H1 (cell line): ENCODE results near the gene DDX31. TPM values are rescaled to one million over a fixed set of nuclear protein-coding genes. Genes with fewer than 3 reads are reported as not detected.

ENCODE experiments used
- CTCF ChIA-PET: fragments of 300-600 bp; sonication (Branson Sonifier 250); formaldehyde crosslinking; loops from one replicate; lab custom pipeline; 2021; ENCODE audit not compliant: partially characterized antibody; lab: Charles Lee
- POLR2A ChIA-PET: fragments of 300-600 bp; sonication (Branson Sonifier 250); formaldehyde crosslinking; loops from one replicate; lab custom pipeline; 2021; ENCODE audit warnings: inconsistent platforms; ENCODE audit not compliant: partially characterized antibody; lab: Charles Lee
- DNase-seq, 2 experiments: peaks; one replicate each; pipeline versions ENCODE4 v3.0.0 to v3.0.0-alpha.2; 2010 to 2022; ENCODE audit warnings: low spot score in 2 of 2, low read depth in 1 of 2, mixed read lengths in 1 of 2
- FAIRE-seq: peaks from 2 replicates; lab custom pipeline; 2011; peaks lifted over from hg19 to GRCh38; lab: Jason Lieb, UNC
- H2AFZ ChIP-seq: 2 replicates; pipeline ENCODE4 v1.8.1; 2012; ENCODE audit warnings: low read length, inconsistent platforms
- H2AK5ac ChIP-seq: 2 replicates; pipeline ENCODE4 v1.6.1; 2013; ENCODE audit warnings: low read depth, low read length
- H2BK120ac ChIP-seq: replicated peaks from 2 replicates; pipeline ENCODE3; 2013; ENCODE audit warnings: low read depth, low read length, inconsistent platforms
- H2BK12ac ChIP-seq: 2 replicates; pipeline ENCODE4 v1.6.1; 2013; ENCODE audit warnings: low read depth, low read length
- H2BK15ac ChIP-seq: 2 replicates; pipeline ENCODE4 v1.6.1; 2013; ENCODE audit warnings: low read length
- H2BK20ac ChIP-seq: 2 replicates; pipeline ENCODE4 v1.6.1; 2013; ENCODE audit warnings: low read length
- H2BK5ac ChIP-seq: 2 replicates; pipeline ENCODE4 v1.6.1; 2013; ENCODE audit warnings: low read depth, low read length
- H3K14ac ChIP-seq: 2 replicates; pipeline ENCODE4 v1.6.1; 2013; ENCODE audit warnings: inconsistent platforms; ENCODE audit not compliant: insufficient read length
- H3K18ac ChIP-seq: 2 replicates; pipeline ENCODE4 v1.6.1; 2013; ENCODE audit warnings: low read length; ENCODE audit errors: extremely low read depth
- H3K23ac ChIP-seq: 2 replicates; pipeline ENCODE4 v1.6.1; 2013; ENCODE audit warnings: inconsistent platforms; ENCODE audit not compliant: insufficient read length
- H3K23me2 ChIP-seq: 2 replicates; pipeline ENCODE4 v1.6.1; 2013; ENCODE audit warnings: low read depth, low read length
- H3K27ac ChIP-seq: 2 replicates; pipeline ENCODE4 v1.6.1; 2011; ENCODE audit warnings: low read depth, low read length, inconsistent platforms
- H3K27me3 ChIP-seq, 4 experiments: replicated peaks in 1 of 4; 1 replicate in 1 of 4; 2 replicates in 3 of 4; pipeline versions ENCODE4 v1.6.1 to v1.8.1; 2011 to 2013; ENCODE audit warnings: low read length in 3 of 4, mild to moderate bottlenecking in 3 of 4, inconsistent platforms in 2 of 4, mixed read lengths in 2 of 4, moderate library complexity in 1 of 4; ENCODE audit not compliant: control insufficient read depth in 3 of 4, insufficient read depth in 3 of 4; ENCODE audit errors: extremely low read depth in 1 of 4
- H3K36me3 ChIP-seq, 4 experiments: 2 replicates each; pipeline versions ENCODE4 v1.6.1 to v1.8.1; 2011 to 2013; ENCODE audit warnings: mild to moderate bottlenecking in 4 of 4, low read length in 3 of 4, moderate library complexity in 2 of 4, control low read depth in 1 of 4, inconsistent platforms in 1 of 4; ENCODE audit not compliant: insufficient read depth in 4 of 4, control insufficient read depth in 2 of 4
- H3K4ac ChIP-seq: replicated peaks from 2 replicates; pipeline ENCODE3; 2013; ENCODE audit warnings: low read length, low read depth, mixed read lengths, inconsistent platforms; ENCODE audit not compliant: insufficient read length
- H3K4me1 ChIP-seq, 4 experiments: replicated peaks in 1 of 4; 1 replicate in 1 of 4; 2 replicates in 3 of 4; pipeline versions ENCODE4 v1.6.1 to v1.8.1; 2011 to 2013; ENCODE audit warnings: low read length in 3 of 4, inconsistent platforms in 2 of 4, mixed read lengths in 1 of 4; ENCODE audit not compliant: insufficient read depth in 4 of 4, control insufficient read depth in 3 of 4
- H3K4me2 ChIP-seq, 2 experiments: 2 replicates each; pipeline versions ENCODE4 v1.6.1 to v1.8.1; 2011 to 2013; ENCODE audit warnings: low read depth in 2 of 2, low read length in 2 of 2, control low read depth in 1 of 2, inconsistent platforms in 1 of 2, mild to moderate bottlenecking in 1 of 2; ENCODE audit not compliant: insufficient read depth in 1 of 2
- H3K4me3 ChIP-seq, 4 experiments: fragments of 200-600, 300-600 bp in 1 of 4; sonication (generic), shearing (Covaris generic), sonication (Bioruptor Twin) in 1 of 4; 2 replicates each; pipeline versions ENCODE4 v1.5.1 to v1.8.1; 2011 to 2016; ENCODE audit warnings: low read length in 4 of 4, low read depth in 3 of 4, control low read depth in 2 of 4, inconsistent platforms in 2 of 4, mild to moderate bottlenecking in 2 of 4, mixed read lengths in 1 of 4, moderate library complexity in 1 of 4; ENCODE audit not compliant: insufficient read depth in 2 of 4; ENCODE audit errors: extremely low read depth in 1 of 4
- H3K56ac ChIP-seq: replicated peaks from 2 replicates; pipeline ENCODE3; 2013; ENCODE audit warnings: low read depth, mild to moderate bottlenecking, mixed read lengths, low read length, inconsistent platforms; ENCODE audit not compliant: insufficient read length
- H3K79me1 ChIP-seq: 2 replicates; pipeline ENCODE4 v1.6.1; 2013; ENCODE audit warnings: low read depth, low read length, control low read depth
- H3K79me2 ChIP-seq, 2 experiments: 2 replicates each; pipeline versions ENCODE4 v1.6.1 to v1.8.1; 2012 to 2013; ENCODE audit warnings: low read length in 2 of 2, mild to moderate bottlenecking in 2 of 2, inconsistent platforms in 1 of 2; ENCODE audit not compliant: insufficient read depth in 2 of 2, control insufficient read depth in 1 of 2
- H3K9ac ChIP-seq, 4 experiments: replicated peaks in 1 of 4; 1 replicate in 1 of 4; 2 replicates in 3 of 4; pipeline versions ENCODE4 v1.6.1 to v1.8.1; 2011 to 2013; ENCODE audit warnings: low read depth in 3 of 4, low read length in 3 of 4, control low read depth in 2 of 4, mild to moderate bottlenecking in 2 of 4, moderate library complexity in 2 of 4, inconsistent platforms in 1 of 4; ENCODE audit errors: extremely low read depth in 1 of 4
- H3K9me3 ChIP-seq, 2 experiments: 2 replicates each; pipeline versions ENCODE4 v1.6.1 to v1.8.1; 2012 to 2013; ENCODE audit warnings: mild to moderate bottlenecking in 2 of 2, moderate library complexity in 2 of 2, control low read depth in 1 of 2, inconsistent platforms in 1 of 2, low read depth in 1 of 2, low read length in 1 of 2, mixed read lengths in 1 of 2; ENCODE audit not compliant: insufficient read depth in 2 of 2
- H4K20me1 ChIP-seq, 2 experiments: replicated peaks in 1 of 2; 2 replicates each; pipeline versions ENCODE3 to v1.8.1; 2011 to 2013; ENCODE audit warnings: inconsistent platforms in 2 of 2, low read length in 2 of 2, mild to moderate bottlenecking in 1 of 2; ENCODE audit not compliant: insufficient read depth in 2 of 2, control insufficient read depth in 1 of 2
- H4K5ac ChIP-seq: 2 replicates; pipeline ENCODE4 v1.6.1; 2013; ENCODE audit warnings: low read length, low read depth, mixed read lengths, inconsistent platforms; ENCODE audit not compliant: insufficient read length
- H4K8ac ChIP-seq: 2 replicates; pipeline ENCODE4 v1.8.0; 2013; ENCODE audit warnings: mild to moderate bottlenecking, moderate library complexity, low read length, inconsistent platforms; ENCODE audit not compliant: insufficient read depth; ENCODE audit errors: extremely low read depth
- H4K91ac ChIP-seq: replicated peaks from 2 replicates; pipeline ENCODE3; 2013; ENCODE audit warnings: low read length, mixed read lengths, inconsistent platforms; ENCODE audit not compliant: insufficient read length
- ATF2 ChIP-seq: IDR thresholded peaks from 2 replicates; pipeline ENCODE4 v1.6.1; 2012; ENCODE audit warnings: low read length, inconsistent platforms
- CTBP2 ChIP-seq: IDR thresholded peaks from 2 replicates; pipeline ENCODE4 v1.7.0; 2011; ENCODE audit warnings: borderline replicate concordance, mild to moderate bottlenecking, moderate library complexity, mixed read lengths, low read length; ENCODE audit not compliant: insufficient read depth, insufficient read length
- CTCF ChIP-seq, 3 experiments: IDR thresholded peaks; 1 replicate in 2 of 3; 2 replicates in 1 of 3; pipeline versions ENCODE4 v1.5.1 to v1.6.1; 2011; ENCODE audit warnings: low read length in 3 of 3, mild to moderate bottlenecking in 3 of 3, inconsistent platforms in 2 of 3, low read depth in 1 of 3, moderate library complexity in 1 of 3; ENCODE audit not compliant: insufficient read depth in 1 of 3; ENCODE audit errors: control extremely low read depth in 1 of 3
- EP300 ChIP-seq, 2 experiments: IDR thresholded peaks; 1 replicate in 1 of 2; 2 replicates in 1 of 2; pipeline ENCODE4 v1.6.1; 2011 to 2012; ENCODE audit warnings: low read depth in 2 of 2, low read length in 2 of 2, mild to moderate bottlenecking in 2 of 2, borderline replicate concordance in 1 of 2, inconsistent platforms in 1 of 2, moderate library complexity in 1 of 2
- KDM5A ChIP-seq: fragments of 200-600 bp; IDR thresholded peaks from 2 replicates; pipeline ENCODE4 v1.7.1; 2012; ENCODE audit warnings: mild to moderate bottlenecking, low read length, inconsistent platforms, mixed read lengths
- POLR2A ChIP-seq, 2 experiments: IDR thresholded peaks; 1 replicate in 1 of 2; 2 replicates in 1 of 2; pipeline ENCODE4 v1.6.1; 2011; ENCODE audit warnings: low read depth in 2 of 2, low read length in 2 of 2, mild to moderate bottlenecking in 2 of 2; ENCODE audit errors: control extremely low read depth in 1 of 2
- SP2 ChIP-seq: IDR thresholded peaks from 2 replicates; pipeline ENCODE4 v1.6.1; 2012; ENCODE audit warnings: mild to moderate bottlenecking, low read length, inconsistent platforms
- SP4 ChIP-seq: IDR thresholded peaks from 2 replicates; pipeline ENCODE4 v1.6.1; 2012; ENCODE audit warnings: low read length, inconsistent platforms
- SRF ChIP-seq: IDR thresholded peaks from 2 replicates; pipeline ENCODE4 v1.6.1; 2011; ENCODE audit warnings: mild to moderate bottlenecking, low read depth, low read length, moderate library complexity
- TCF12 ChIP-seq: IDR thresholded peaks from 2 replicates; pipeline ENCODE4 v1.6.1; 2011; ENCODE audit warnings: low read depth, mild to moderate bottlenecking, low read length
- WGBS, 2 experiments: shearing (Covaris generic) in 1 of 2; methylation state at CpG; one replicate each; pipeline versions ENCODE4 v1.1.6 to v1.1.7; 2013 to 2015; ENCODE audit warnings: low lambda C conversion rate in 2 of 2, mixed read lengths in 2 of 2, inconsistent platforms in 1 of 2, low coverage in 1 of 2, missing lambda C conversion rate in 1 of 2; ENCODE audit not compliant: insufficient replicate concordance in 2 of 2, insufficient coverage in 1 of 2, insufficient read length in 1 of 2; ENCODE audit errors: extremely low coverage in 1 of 2, missing lambda C conversion rate in 1 of 2; 5-methylcytosine and 5-hydroxymethylcytosine counted together
- polyA plus RNA-seq, 7 experiments: library from polyadenylated mRNA; depleted of rRNA in 3 of 7; stranded (reverse) in 5 of 7; unstranded in 2 of 7; fragments of >200 nt in 5 of 7; fragments of 200-250 nt in 2 of 7; gene quantifications; 1 replicate in 5 of 7; 2 replicates in 1 of 7; 4 replicates in 1 of 7; pipeline versions ENCODE4 v1.2.1 to v1.2.3, GENCODE V29; 2011 to 2013; ENCODE audit warnings: missing spikeins in 2 of 7, mixed read lengths in 2 of 7
- total RNA-seq: library from RNA; stranded (reverse); fragmentation: NEBNext Ultra II Directional; extraction: Animal tissue kit (Norgen Biotek cat#: 25700); gene quantifications from 2 replicates; pipeline ENCODE4 v1.2.1, GENCODE V29; 2021

DDX31 gene
- total and polyA plus RNA-seq, 2 of the 8 experiments (the other 6 are each of a cell fraction or from before 2014, with no cell fraction given), result 9.5 to 23.7 TPM

- H4K91ac ChIP-seq, result no peak overlapping the region
- no peak overlapping the region for H2AK5ac ChIP-seq
- no peak overlapping the region for H2BK20ac ChIP-seq
- no peak overlapping the region for H2BK5ac ChIP-seq
- no peak overlapping the region for H3K56ac ChIP-seq
- peaks cover 10 to 54% (median 35%) of the 10 kb centered on the region in 4 experiments for H3K36me3 ChIP-seq
- no peak overlapping the region for H3K23ac ChIP-seq
- DNase-seq (no peak), FAIRE-seq (no peak)
- H3K79me2 ChIP-seq, result 0 out of 4 replicates have a peak, but pooled peaks cover 0 to 8% of the 10 kb centered on the region in 2 experiments
- H3K4me2 ChIP-seq, result no peak overlapping the region
- CTCF ChIA-PET, result interaction anchor here (0.7 to 5.2 kb wide), 3 partner anchors 17 to 109 kb away, joined by 3 to 29 read pairs (median 3); no protein-coding TSS in a partner anchor
- POLR2A ChIA-PET, result interaction anchor here (0.6 kb wide), 1 partner anchor 16 kb away, joined by 3 read pairs; no protein-coding TSS in a partner anchor
- no peak overlapping the region for H4K8ac ChIP-seq
- 94% methylated on average over 1 of the region's 1 CpG; no CpG with 5 or more reads in 1 of the 2 experiments for WGBS, 2 experiments
- H2BK15ac ChIP-seq, result no peak overlapping the region
- H2BK12ac ChIP-seq, result no peak overlapping the region
- peaks cover 0 to under 1% of the 10 kb centered on the region in 2 experiments; a peak in 1 of 4 replicates for H3K9me3 ChIP-seq
- no peak overlapping the region for H3K18ac ChIP-seq
- H3K27me3 ChIP-seq, result no peaks in the 10 kb centered on the region
- H3K27ac ChIP-seq, result no peak overlapping the region
- no peaks in the 10 kb centered on the region for H3K4me1 ChIP-seq
- no peak overlapping the region for H3K14ac ChIP-seq
- no peak overlapping the region for H2AFZ ChIP-seq
- peaks cover 7% of the 10 kb centered on the region in 2 experiments for H4K20me1 ChIP-seq
- H3K9ac ChIP-seq, result no peak overlapping the region
- no peaks in the 10 kb centered on the region for H3K79me1 ChIP-seq
- H3K4ac ChIP-seq, result no peak overlapping the region
- H3K4me3 ChIP-seq, result no peak overlapping the region
- H2BK120ac ChIP-seq, result no peak overlapping the region
- H3K23me2 ChIP-seq, result no peaks in the 10 kb centered on the region
- H4K5ac ChIP-seq, result no peak overlapping the region
- TF ChIP-seq POLR2A (IDR thresholded peaks at IDR 0.05; ENCODE audit: control extremely low read depth in 1 of 2, low read depth in 2 of 2, low read length in 2 of 2), result no peak
- no peak for TF ChIP-seq ATF2
- TF ChIP-seq CTBP2, result no peak
- TF ChIP-seq SRF, result no peak
- no peak for TF ChIP-seq KDM5A
- no peak for TF ChIP-seq EP300 (IDR thresholded peaks at IDR 0.05; ENCODE audit: borderline replicate concordance in 1 of 2, low read depth in 2 of 2, low read length in 2 of 2)
- no peak for TF ChIP-seq SP2
- TF ChIP-seq SP4, result no peak
- no peak for TF ChIP-seq TCF12
- TF ChIP-seq CTCF (IDR thresholded peaks at IDR 0.05; ENCODE audit: control extremely low read depth in 1 of 3, insufficient read depth in 1 of 3, low read depth in 1 of 3, low read length in 3 of 3), result no peak
Observed at GRCh38 chr9:132690696-132691095, 20.9 kb upstream of the DDX31 start.
